MM.1S (cell line): ENCODE data around the gene IFIT1B.
"Not testable (repeated sequence)": the region's sequence is repeated elsewhere in the genome, so short reads cannot be mapped to it uniquely, and the experiment has no call there.

Experiments
- DNase-seq: peaks from one replicate; pipeline ENCODE4 v3.0.0-alpha.2; 2015
- H2AFZ ChIP-seq: fragments of 300-600 bp; sonication (generic); 2 replicates; pipeline ENCODE4 v1.6.0; 2016; ENCODE audit warnings: antibody characterized with exemption, low read length
- H3F3A ChIP-seq: fragments of 300-600 bp; sonication (generic); 2 replicates; pipeline ENCODE4 v1.6.1; 2016; ENCODE audit warnings: mild to moderate bottlenecking, antibody characterized with exemption, low read length, moderate library complexity, mixed read lengths; ENCODE audit not compliant: insufficient read depth
- H3K27ac ChIP-seq: fragments of 300-600 bp; sonication (generic); 2 replicates; pipeline ENCODE4 v1.5.1; 2016; ENCODE audit warnings: mild to moderate bottlenecking, low read length
- H3K27me3 ChIP-seq: fragments of 300-600 bp; sonication (generic); replicated peaks from 2 replicates; pipeline ENCODE4 v1.6.0; 2016; ENCODE audit warnings: low read length; ENCODE audit not compliant: insufficient read depth
- H3K36me3 ChIP-seq: fragments of 300-600 bp; sonication (generic); replicated peaks from 2 replicates; pipeline ENCODE4 v1.6.1; 2016; ENCODE audit warnings: mild to moderate bottlenecking, low read length, mixed read lengths; ENCODE audit not compliant: insufficient read depth
- H3K4me1 ChIP-seq: fragments of 300-600 bp; sonication (generic); 2 replicates; pipeline ENCODE4 v1.6.1; 2016; ENCODE audit warnings: low read length, mixed read lengths
- H3K4me2 ChIP-seq: fragments of 300-600 bp; sonication (generic); 2 replicates; pipeline ENCODE4 v1.6.0; 2016; ENCODE audit warnings: low read depth, low read length
- H3K4me3 ChIP-seq: fragments of 300-600 bp; sonication (generic); 2 replicates; pipeline ENCODE4 v1.5.1; 2016; ENCODE audit warnings: low read length, mixed read lengths
- H3K79me2 ChIP-seq: fragments of 300-600 bp; sonication (generic); 2 replicates; pipeline ENCODE4 v1.6.1; 2016; ENCODE audit warnings: mixed run types, low read length, mixed read lengths
- H3K9ac ChIP-seq: fragments of 300-600 bp; sonication (generic); 2 replicates; pipeline ENCODE4 v1.6.1; 2016; ENCODE audit warnings: low read length, mixed read lengths
- H3K9me2 ChIP-seq: fragments of 300-600 bp; sonication (generic); replicated peaks from 2 replicates; pipeline ENCODE4 v1.6.1; 2016; ENCODE audit warnings: mild to moderate bottlenecking, low read length, mixed read lengths; ENCODE audit not compliant: insufficient read depth
- H3K9me3 ChIP-seq: fragments of 300-600 bp; sonication (generic); replicated peaks from 2 replicates; pipeline ENCODE4 v1.6.1; 2016; ENCODE audit warnings: mild to moderate bottlenecking, low read length, mixed read lengths; ENCODE audit not compliant: insufficient read depth
- H4K20me1 ChIP-seq: fragments of 300-600 bp; sonication (generic); 2 replicates; pipeline ENCODE4 v1.6.1; 2016; ENCODE audit warnings: mild to moderate bottlenecking, low read length, moderate library complexity, mixed read lengths; ENCODE audit not compliant: insufficient read depth
- EZH2 ChIP-seq: fragments of 300-600 bp; sonication (generic); optimal IDR thresholded peaks from 2 replicates; pipeline ENCODE3; 2017; ENCODE audit warnings: low read depth, mild to moderate bottlenecking, antibody characterized with exemption, low read length, mixed read lengths
- EZH2phosphoT487 ChIP-seq: fragments of 300-600 bp; sonication (generic); IDR thresholded peaks from 2 replicates; pipeline ENCODE4 v1.6.1; 2018; ENCODE audit warnings: antibody characterized with exemption, low read length
- TF ChIP-seq, protein P1 (sequence below): fragments of 300-600 bp; sonication (generic); IDR thresholded peaks from 2 replicates; pipeline ENCODE4 v1.5.1; 2016; ENCODE audit warnings: antibody characterized with exemption, low read length, mixed read lengths

Gene IFIT1B

DNA sequence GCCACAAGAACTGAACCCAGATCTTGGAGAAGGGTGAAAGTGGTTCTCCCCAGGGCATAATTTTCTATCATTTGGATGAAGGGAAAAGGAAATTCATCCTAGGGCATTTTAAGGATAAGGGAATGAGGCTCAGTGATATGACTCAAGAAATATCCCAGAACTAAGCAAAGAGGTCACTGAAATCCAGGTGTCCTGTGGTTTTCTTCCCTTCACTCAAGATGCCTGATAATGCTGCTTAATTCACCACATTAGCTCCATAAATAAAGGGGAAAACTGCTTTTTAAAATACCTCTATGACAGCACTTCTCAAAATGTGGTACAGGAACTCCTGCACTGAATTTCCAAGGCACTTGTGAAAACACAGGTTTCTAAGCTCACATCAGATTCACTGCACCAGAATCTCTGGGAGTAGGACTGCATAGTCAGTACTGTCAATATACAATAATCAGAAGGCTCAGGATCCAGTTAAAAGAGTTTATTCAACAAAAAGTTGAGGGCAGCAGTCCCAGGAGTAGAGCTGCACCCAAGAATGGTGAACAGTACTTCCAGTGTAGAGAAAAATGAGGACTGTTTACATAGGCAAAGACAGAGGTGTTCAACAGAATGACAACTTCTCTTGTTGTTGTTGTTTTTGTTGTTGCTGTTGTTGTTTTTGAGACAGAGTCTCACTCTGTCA, 47.2 kb upstream of the IFIT1B start:
- H3F3A ChIP-seq = peaks cover 26% of the 10 kb centered on the region
- H4K20me1 ChIP-seq = no peaks in the 10 kb centered on the region
- H3K9ac ChIP-seq = no peak overlapping the region
- H3K27me3 ChIP-seq = 0 out of 2 replicates have a peak, but pooled peaks cover 7% of the 10 kb centered on the region
- TF ChIP-seq EZH2phosphoT487 (no peak), EZH2 (no peak)
- TF ChIP-seq, protein P1, sequence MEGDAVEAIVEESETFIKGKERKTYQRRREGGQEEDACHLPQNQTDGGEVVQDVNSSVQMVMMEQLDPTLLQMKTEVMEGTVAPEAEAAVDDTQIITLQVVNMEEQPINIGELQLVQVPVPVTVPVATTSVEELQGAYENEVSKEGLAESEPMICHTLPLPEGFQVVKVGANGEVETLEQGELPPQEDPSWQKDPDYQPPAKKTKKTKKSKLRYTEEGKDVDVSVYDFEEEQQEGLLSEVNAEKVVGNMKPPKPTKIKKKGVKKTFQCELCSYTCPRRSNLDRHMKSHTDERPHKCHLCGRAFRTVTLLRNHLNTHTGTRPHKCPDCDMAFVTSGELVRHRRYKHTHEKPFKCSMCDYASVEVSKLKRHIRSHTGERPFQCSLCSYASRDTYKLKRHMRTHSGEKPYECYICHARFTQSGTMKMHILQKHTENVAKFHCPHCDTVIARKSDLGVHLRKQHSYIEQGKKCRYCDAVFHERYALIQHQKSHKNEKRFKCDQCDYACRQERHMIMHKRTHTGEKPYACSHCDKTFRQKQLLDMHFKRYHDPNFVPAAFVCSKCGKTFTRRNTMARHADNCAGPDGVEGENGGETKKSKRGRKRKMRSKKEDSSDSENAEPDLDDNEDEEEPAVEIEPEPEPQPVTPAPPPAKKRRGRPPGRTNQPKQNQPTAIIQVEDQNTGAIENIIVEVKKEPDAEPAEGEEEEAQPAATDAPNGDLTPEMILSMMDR = no peak
- peaks cover 25% of the 10 kb centered on the region for H3K4me1 ChIP-seq
- H3K4me2 ChIP-seq = no peak overlapping the region
- no peaks in the 10 kb centered on the region for H3K9me3 ChIP-seq
- DNase-seq = no peak
- H3K27ac ChIP-seq = no peak overlapping the region
- no peak overlapping the region for H2AFZ ChIP-seq
- no peaks in the 10 kb centered on the region for H3K9me2 ChIP-seq
- no peak overlapping the region for H3K4me3 ChIP-seq
- no peaks in the 10 kb centered on the region for H3K79me2 ChIP-seq
- no peaks in the 10 kb centered on the region for H3K36me3 ChIP-seq

DNA sequence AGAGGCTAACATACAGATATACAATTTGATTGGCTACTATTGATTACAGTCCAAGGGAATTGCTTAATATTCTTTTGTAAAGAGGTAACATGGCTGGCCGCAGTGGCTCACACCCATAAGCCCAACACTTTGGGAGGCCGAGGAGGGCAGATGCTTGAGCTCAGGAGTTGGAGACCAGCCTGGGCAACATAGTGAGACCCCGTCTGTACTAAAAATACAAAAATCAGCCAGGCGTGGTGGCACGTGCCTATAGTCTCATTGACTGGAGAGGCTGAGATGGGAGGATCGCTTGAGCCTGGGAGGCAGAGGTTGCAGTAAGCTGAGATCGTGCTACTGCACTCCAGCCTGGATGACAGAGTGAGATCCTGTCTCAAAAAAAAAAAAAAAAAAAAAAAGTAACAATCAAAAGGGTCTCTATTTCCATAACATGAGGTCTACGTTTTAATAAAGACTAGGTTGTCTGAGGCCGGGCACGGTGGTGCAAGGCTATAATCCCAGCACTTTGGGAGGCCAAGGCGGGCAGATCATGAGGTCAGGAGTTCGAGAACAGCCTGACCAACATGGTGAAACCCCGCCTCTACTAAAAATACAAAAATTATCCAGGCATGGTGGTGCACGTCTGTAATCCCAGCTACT, 46.3 kb upstream of the IFIT1B start:
- not testable (repeated sequence) for H3K9ac ChIP-seq, H2AFZ ChIP-seq, H3K27me3 ChIP-seq, H3K79me2 ChIP-seq, H4K20me1 ChIP-seq, H3K9me3 ChIP-seq, H3K9me2 ChIP-seq, DNase-seq, H3K36me3 ChIP-seq
- peak overlapping the region; percentile 67 for H3K4me2 ChIP-seq
- H3K27ac ChIP-seq = peak overlapping the region; percentile 74; the same call in 1 of the 2 replicates
- peaks cover 25% of the 10 kb centered on the region for H3K4me1 ChIP-seq
- peak overlapping the region; percentile 38; the same call in 1 of the 2 replicates for H3K4me3 ChIP-seq
- peaks cover 26% of the 10 kb centered on the region for H3F3A ChIP-seq

DNA sequence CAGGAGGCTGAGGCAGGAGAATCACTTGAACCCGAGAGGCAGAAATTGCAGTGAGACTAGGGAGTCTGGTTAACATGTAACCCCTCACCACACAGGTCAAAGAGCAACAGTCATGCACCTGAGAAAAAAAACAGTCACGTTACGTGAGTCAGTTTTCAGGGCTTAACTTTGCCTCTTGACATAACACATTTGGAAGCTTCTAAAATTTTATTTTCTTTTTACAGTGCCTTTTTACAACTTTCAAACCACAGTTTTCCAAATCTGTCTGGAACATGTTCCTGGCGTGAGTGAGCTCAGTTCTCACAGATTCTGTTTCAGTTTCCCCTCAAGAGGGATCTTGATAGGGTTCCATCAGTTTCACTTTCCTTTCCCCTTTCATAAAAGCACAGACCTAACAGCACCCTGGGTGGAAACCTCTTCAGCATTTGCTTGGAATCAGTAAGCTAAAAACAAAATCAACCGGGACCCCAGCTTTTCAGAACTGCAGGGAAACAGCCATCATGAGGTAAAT, 45.7 kb upstream of the IFIT1B start:
- DNase-seq = peak; percentile 88
- H3K9me3 ChIP-seq = no peaks in the 10 kb centered on the region
- no peaks in the 10 kb centered on the region for H4K20me1 ChIP-seq
- TF ChIP-seq, protein P1 = no peak
- no peak for TF ChIP-seq EZH2phosphoT487
- TF ChIP-seq EZH2 = no peak
- peak overlapping the region; percentile 38; the same call in 1 of the 2 replicates for H3K4me3 ChIP-seq
- no peaks in the 10 kb centered on the region for H3K9me2 ChIP-seq
- peaks cover 26% of the 10 kb centered on the region for H3F3A ChIP-seq
- H3K36me3 ChIP-seq = no peaks in the 10 kb centered on the region
- H3K79me2 ChIP-seq = no peaks in the 10 kb centered on the region
- H2AFZ ChIP-seq = no peak overlapping the region
- H3K9ac ChIP-seq = peak overlapping the region; percentile 9; the same call in 1 of the 2 replicates
- peak overlapping the region; percentile 67 for H3K4me2 ChIP-seq
- 0 out of 2 replicates have a peak, but pooled peaks cover 7% of the 10 kb centered on the region for H3K27me3 ChIP-seq
- peaks cover 25% of the 10 kb centered on the region for H3K4me1 ChIP-seq
- peak overlapping the region; percentile 74 for H3K27ac ChIP-seq

DNA sequence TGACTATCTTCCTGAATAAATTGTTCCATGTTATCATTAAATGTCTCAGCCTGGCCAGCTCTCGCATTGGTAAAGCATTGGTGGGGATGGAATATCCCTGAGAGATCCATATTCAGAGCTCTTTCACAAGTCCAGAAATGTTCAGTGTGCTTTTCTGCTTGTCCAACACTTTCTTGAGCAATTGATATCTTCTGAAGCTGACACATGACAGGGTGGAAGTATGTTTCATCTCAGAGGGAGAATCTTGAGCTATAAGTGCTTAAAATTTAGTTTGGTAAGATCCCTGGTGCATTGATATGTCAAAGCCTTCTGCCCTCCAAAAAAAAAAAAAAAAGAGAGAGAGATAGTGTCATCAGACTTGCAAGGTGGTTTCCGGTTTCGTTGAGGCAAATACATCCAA, 42.6 kb upstream of the IFIT1B start:
- peaks cover 26% of the 10 kb centered on the region for H3F3A ChIP-seq
- no peak overlapping the region for H3K4me3 ChIP-seq
- H4K20me1 ChIP-seq = no peaks in the 10 kb centered on the region
- H3K9me2 ChIP-seq = no peaks in the 10 kb centered on the region
- H3K79me2 ChIP-seq = no peaks in the 10 kb centered on the region
- H3K4me2 ChIP-seq = no peak overlapping the region
- H3K27ac ChIP-seq = no peak overlapping the region
- H3K9ac ChIP-seq = no peak overlapping the region
- TF ChIP-seq EZH2 (no peak), EZH2phosphoT487 (no peak)
- TF ChIP-seq, protein P1 = no peak
- H3K9me3 ChIP-seq = no peaks in the 10 kb centered on the region
- H3K4me1 ChIP-seq = peaks cover 25% of the 10 kb centered on the region
- peak; percentile 9 for DNase-seq
- H3K27me3 ChIP-seq = 0 out of 2 replicates have a peak, but pooled peaks cover 7% of the 10 kb centered on the region
- no peak overlapping the region for H2AFZ ChIP-seq
- H3K36me3 ChIP-seq = no peaks in the 10 kb centered on the region
